HEK293T (cell line): Measurements from ENCODE around the gene STOX1.
"Not testable (repeated sequence)": the region's sequence is repeated elsewhere in the genome, so short reads cannot be mapped to it uniquely, and the experiment has no call there.

ENCODE experiments used
- ARNT ChIP-seq: fragments of 450-650 bp; IDR thresholded peaks from 2 replicates; pipeline ENCODE4 v1.6.1; 2017; ENCODE audit warnings: mild to moderate bottlenecking
- ELF4 ChIP-seq: fragments of 450-650 bp; IDR thresholded peaks from 2 replicates; pipeline ENCODE4 v1.6.1; 2017; ENCODE audit warnings: antibody characterized with exemption
- LEF1 ChIP-seq: fragments of 450-650 bp; IDR thresholded peaks from 2 replicates; pipeline ENCODE4 v1.6.1; 2017; ENCODE audit warnings: mild to moderate bottlenecking, borderline replicate concordance
- NFRKB ChIP-seq: fragments of 450-650 bp; IDR thresholded peaks from 2 replicates; pipeline ENCODE4 v1.6.1; 2016; ENCODE audit warnings: mild to moderate bottlenecking, moderate library complexity
- SUZ12 ChIP-seq: fragments of 450-650 bp; IDR thresholded peaks from 2 replicates; pipeline ENCODE4 v1.6.1; 2016; ENCODE audit warnings: mild to moderate bottlenecking

GRCh38 chr10:68868173-68868572 is 40.8 kb downstream of the STOX1 start:
- not testable (repeated sequence) for TF ChIP-seq NFRKB, LEF1, SUZ12, ARNT, ELF4
